HCT116 (cell line): ENCODE results near the gene GINS3. TPM values are rescaled to one million over a fixed set of nuclear protein-coding genes. Genes with fewer than 3 reads are reported as not detected.

Experiments used
- ATAC-seq: fragments of 200-7000 bp; cut with Tn5 transposase; 2 replicates; pipeline ENCODE4 v1.9.1; 2020; ENCODE audit warnings: mild to moderate bottlenecking, moderate library complexity
- BruUV-seq: library from RNA; stranded (reverse); fragments of 400-500 nt; replicated peaks from 2 replicates; lab custom pipeline; 2021; lab: Mats Ljungman, UMichigan
- CTCF ChIA-PET: fragments of 300-600 bp; sonication (Branson Sonifier 250); formaldehyde crosslinking; loops from one replicate; lab custom pipeline; 2021; ENCODE audit warnings: antibody characterized with exemption; lab: Charles Lee
- POLR2A ChIA-PET: fragments of 300-600, 350-600 bp; sonication (Branson Sonifier 250); formaldehyde crosslinking; loops from one replicate; lab custom pipeline; 2021; ENCODE audit warnings: antibody characterized with exemption; lab: Charles Lee
- RAD21 ChIA-PET, 2 experiments: fragments of 300-600 bp; sonication (Branson Sonifier 250); formaldehyde crosslinking; loops; one replicate each; lab custom pipeline; 2023; ENCODE audit warnings: low total read pairs in 2 of 2; ENCODE audit not compliant: uncharacterized antibody in 2 of 2, unreplicated experiment in 2 of 2, low non-redundant PET in 1 of 2; lab: Charles Lee
- DNase-seq: peaks from one replicate; pipeline ENCODE4 v3.0.0-alpha.2; 2010; ENCODE audit warnings: low read depth, low spot score
- H2AFZ ChIP-seq: fragments of 200-600 bp; shearing (Covaris generic), sonication (generic); 2 replicates; pipeline ENCODE4 v1.6.1; 2017; ENCODE audit warnings: low read depth, mixed run types, mixed read lengths, antibody characterized with exemption, low read length; ENCODE audit not compliant: poor library complexity, severe bottlenecking
- H3K27ac ChIP-seq: 2 replicates; pipeline ENCODE4 v1.5.1; 2012; ENCODE audit warnings: low read depth, low read length
- H3K27me3 ChIP-seq: fragments of 200-600 bp; sonication (generic); 2 replicates; pipeline ENCODE4 v1.6.1; 2016; ENCODE audit warnings: mixed run types, low read length, mixed read lengths; ENCODE audit not compliant: insufficient read depth
- H3K36me3 ChIP-seq, 2 experiments: fragments of 200-500 bp in 1 of 2; fragments of 200-600 bp in 1 of 2; sonication (Bioruptor generic) in 1 of 2; sonication (generic) in 1 of 2; 2 replicates each; pipeline versions ENCODE4 v1.5.1 to v1.6.1; 2014 to 2016; ENCODE audit warnings: low read length in 2 of 2, inconsistent platforms in 1 of 2, mixed read lengths in 1 of 2, mixed run types in 1 of 2; ENCODE audit not compliant: insufficient read depth in 2 of 2, control insufficient read depth in 1 of 2
- H3K4me1 ChIP-seq, 2 experiments: fragments of 200-600 bp in 1 of 2; sonication (generic) in 1 of 2; 2 replicates each; pipeline versions ENCODE4 v1.5.1 to v1.6.1; 2012 to 2017; ENCODE audit warnings: low read length in 2 of 2, inconsistent platforms in 1 of 2, mild to moderate bottlenecking in 1 of 2, mixed read lengths in 1 of 2, mixed run types in 1 of 2, moderate library complexity in 1 of 2; ENCODE audit not compliant: insufficient read depth in 2 of 2, control insufficient read depth in 1 of 2
- H3K4me2 ChIP-seq: fragments of 200-600 bp; sonication (generic); 2 replicates; pipeline ENCODE4 v1.6.1; 2017; ENCODE audit warnings: mixed run types, low read length, mixed read lengths
- H3K4me3 ChIP-seq, 2 experiments: fragments of 200-600 bp in 1 of 2; sonication (generic) in 1 of 2; replicated peaks in 1 of 2; 2 replicates each; pipeline ENCODE4 v1.5.1; 2011 to 2016; ENCODE audit warnings: low read length in 2 of 2, control low read depth in 1 of 2, low read depth in 1 of 2, mild to moderate bottlenecking in 1 of 2, mixed read lengths in 1 of 2, mixed run types in 1 of 2
- H3K79me2 ChIP-seq: fragments of 200-600 bp; sonication (generic); 2 replicates; pipeline ENCODE4 v1.6.1; 2017; ENCODE audit warnings: mild to moderate bottlenecking, mixed run types, low read length, moderate library complexity, mixed read lengths; ENCODE audit not compliant: insufficient read depth
- H3K9ac ChIP-seq: fragments of 200-600 bp; sonication (generic); 2 replicates; pipeline ENCODE4 v1.6.1; 2016; ENCODE audit warnings: low read length, mixed read lengths
- H3K9me2 ChIP-seq: fragments of 200-600 bp; sonication (generic), shearing (Covaris generic); 2 replicates; pipeline ENCODE4 v1.6.1; 2017; ENCODE audit warnings: mixed run types, mild to moderate bottlenecking, moderate library complexity; ENCODE audit not compliant: insufficient read depth
- H3K9me3 ChIP-seq, 2 experiments: fragments of 200-500 bp in 1 of 2; fragments of 200-600 bp in 1 of 2; sonication (Bioruptor generic) in 1 of 2; sonication (generic) in 1 of 2; 2 replicates each; pipeline ENCODE4 v1.6.1; 2014 to 2017; ENCODE audit warnings: low read length in 2 of 2, mixed read lengths in 2 of 2, inconsistent platforms in 1 of 2, low read depth in 1 of 2, mild to moderate bottlenecking in 1 of 2, mixed run types in 1 of 2, moderate library complexity in 1 of 2; ENCODE audit not compliant: control insufficient read depth in 1 of 2, insufficient read depth in 1 of 2
- H4K20me1 ChIP-seq: fragments of 200-600 bp; sonication (generic), shearing (Covaris generic); 2 replicates; pipeline ENCODE4 v1.6.1; 2017; ENCODE audit warnings: mixed run types, mild to moderate bottlenecking, moderate library complexity; ENCODE audit not compliant: insufficient read depth
- EGR1 ChIP-seq: IDR thresholded peaks from 2 replicates; pipeline ENCODE4 v1.6.1; 2012; ENCODE audit warnings: low read depth
- FOSL1 ChIP-seq: IDR thresholded peaks from 2 replicates; pipeline ENCODE4 v1.6.1; 2012; ENCODE audit warnings: low read depth
- POLR2AphosphoS5 ChIP-seq: IDR thresholded peaks from 2 replicates; pipeline ENCODE4 v1.6.1; 2011; ENCODE audit warnings: mild to moderate bottlenecking, low read depth, low read length, moderate library complexity
- RAD21 ChIP-seq: IDR thresholded peaks from 2 replicates; pipeline ENCODE4 v1.6.1; 2012; ENCODE audit warnings: low read depth, mild to moderate bottlenecking
- SIN3A ChIP-seq: IDR thresholded peaks from 2 replicates; pipeline ENCODE4 v1.6.1; 2012; ENCODE audit warnings: low read depth
- SP1 ChIP-seq: IDR thresholded peaks from 2 replicates; pipeline ENCODE4 v1.6.1; 2012; ENCODE audit warnings: low read depth
- SRF ChIP-seq: IDR thresholded peaks from 2 replicates; pipeline ENCODE4 v1.6.1; 2012; ENCODE audit warnings: low read depth
- TCF7L2 ChIP-seq: IDR thresholded peaks from 2 replicates; pipeline ENCODE4 v1.7.0; 2011; ENCODE audit warnings: borderline replicate concordance, inconsistent platforms; ENCODE audit not compliant: insufficient read depth, insufficient read length; ENCODE audit errors: extremely low read depth
- intact Hi-C: fragments of 100-400 bp; cut with micrococcal nuclease; formaldehyde crosslinking; loops from 2 replicates; pipeline ENCODE4 v1.10.0; 2022
- total RNA-seq: library from RNA; stranded (reverse); gene quantifications from one replicate; pipeline ENCODE4 v1.2.1, GENCODE V29; 2021; ENCODE audit not compliant: unreplicated experiment
- TF ChIP-seq, protein P1 (sequence below), 3 experiments: fragments of 200-600 bp in 1 of 3; sonication (generic) in 1 of 3; IDR thresholded peaks in 2 of 3; conservative IDR thresholded peaks in 1 of 3; 2 replicates each; pipeline ENCODE4 v1.5.1; 2012 to 2017; ENCODE audit warnings: low read depth in 2 of 3, low read length in 2 of 3, antibody characterized with exemption in 1 of 3, borderline replicate concordance in 1 of 3, control low read depth in 1 of 3, mild to moderate bottlenecking in 1 of 3, mixed read lengths in 1 of 3, mixed run types in 1 of 3, moderate library complexity in 1 of 3; ENCODE audit not compliant: insufficient read depth in 1 of 3

GINS3 gene
- total RNA-seq, 1 experiment from 2014 or later: 12.1 TPM

DNA sequence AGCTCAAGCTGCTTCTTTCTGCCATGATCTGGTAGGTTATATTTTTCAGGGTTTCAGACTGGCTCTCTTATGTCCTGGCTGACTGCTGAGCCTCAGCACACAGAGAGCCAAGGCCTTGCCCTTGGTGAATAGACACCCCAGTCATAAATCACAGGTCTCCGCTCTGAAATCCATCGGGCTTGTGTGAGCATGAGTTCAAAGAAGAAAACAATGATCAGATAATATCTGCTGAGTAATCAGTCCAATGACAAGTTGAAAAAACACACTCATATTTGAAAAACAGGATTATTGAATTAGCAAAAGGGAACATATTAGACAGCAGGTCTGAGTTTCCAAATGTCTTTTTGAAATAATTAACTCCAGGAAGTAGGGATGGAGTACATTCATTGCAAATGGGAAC lies 56.6 kb downstream of the GINS3 start:
- Histone ChIP-seq H3K9me2 (no peaks in the 10 kb centered on the region), H3K27ac (no peak overlapping the region), H3K79me2 (no peaks in the 10 kb centered on the region), H3K9me3 (no peaks in the 10 kb centered on the region), H3K9ac (no peak overlapping the region), H3K36me3 (no peaks in the 10 kb centered on the region), H2AFZ (no peak overlapping the region), H3K4me2 (no peak overlapping the region), H3K4me1 (peaks cover 0 to 6% of the 10 kb centered on the region in 2 experiments; a peak in 2 of 4 replicates), H3K27me3 (peaks cover 4% of the 10 kb centered on the region; the same call in 1 of the 2 replicates), H4K20me1 (no peaks in the 10 kb centered on the region), H3K4me3 (no peak overlapping the region)
- ATAC-seq (no peak), DNase-seq (no peak)
- ChIA-PET CTCF (no interaction called here), POLR2A (no interaction called here), RAD21 (no interaction called here)
- TF ChIP-seq FOSL1 (no peak), SP1 (no peak), TCF7L2 (no peak), POLR2AphosphoS5 (no peak), SRF (no peak), SIN3A (no peak), RAD21 (no peak)
- TF ChIP-seq, protein P1, sequence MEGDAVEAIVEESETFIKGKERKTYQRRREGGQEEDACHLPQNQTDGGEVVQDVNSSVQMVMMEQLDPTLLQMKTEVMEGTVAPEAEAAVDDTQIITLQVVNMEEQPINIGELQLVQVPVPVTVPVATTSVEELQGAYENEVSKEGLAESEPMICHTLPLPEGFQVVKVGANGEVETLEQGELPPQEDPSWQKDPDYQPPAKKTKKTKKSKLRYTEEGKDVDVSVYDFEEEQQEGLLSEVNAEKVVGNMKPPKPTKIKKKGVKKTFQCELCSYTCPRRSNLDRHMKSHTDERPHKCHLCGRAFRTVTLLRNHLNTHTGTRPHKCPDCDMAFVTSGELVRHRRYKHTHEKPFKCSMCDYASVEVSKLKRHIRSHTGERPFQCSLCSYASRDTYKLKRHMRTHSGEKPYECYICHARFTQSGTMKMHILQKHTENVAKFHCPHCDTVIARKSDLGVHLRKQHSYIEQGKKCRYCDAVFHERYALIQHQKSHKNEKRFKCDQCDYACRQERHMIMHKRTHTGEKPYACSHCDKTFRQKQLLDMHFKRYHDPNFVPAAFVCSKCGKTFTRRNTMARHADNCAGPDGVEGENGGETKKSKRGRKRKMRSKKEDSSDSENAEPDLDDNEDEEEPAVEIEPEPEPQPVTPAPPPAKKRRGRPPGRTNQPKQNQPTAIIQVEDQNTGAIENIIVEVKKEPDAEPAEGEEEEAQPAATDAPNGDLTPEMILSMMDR (IDR thresholded peaks at IDR 0.05 in 2 of 3, conservative IDR thresholded peaks at IDR 0.05 in 1 of 3; ENCODE audit: borderline replicate concordance in 1 of 3, insufficient read depth in 1 of 3, low read depth in 2 of 3, low read length in 2 of 3): no peak
- BruUV-seq: no TSS peak
- intact Hi-C loops: no loop called here

DNA sequence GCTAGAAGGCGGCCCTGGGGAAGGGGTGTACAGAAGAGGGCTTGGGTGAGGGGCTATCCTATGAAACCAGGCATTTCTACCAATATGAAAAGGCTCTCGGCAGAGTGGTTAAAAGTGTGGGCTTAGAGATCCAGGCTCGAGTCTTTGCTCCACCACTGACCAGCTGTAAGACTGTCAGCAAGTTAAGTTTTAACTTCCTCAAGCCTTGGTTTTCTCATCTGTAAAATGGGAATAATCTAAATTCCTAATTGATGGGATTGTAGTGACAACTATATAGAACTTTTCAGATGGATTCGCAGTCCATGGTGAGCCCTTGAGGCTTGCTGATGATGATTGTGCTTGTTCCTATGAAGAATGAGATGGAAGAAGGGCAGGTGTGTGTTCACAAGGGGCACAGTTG lies 57.0 kb downstream of the GINS3 start:
- ChIA-PET CTCF (no interaction called here), POLR2A (no interaction called here), RAD21 (no interaction called here)
- no peak overlapping the region for H3K9ac ChIP-seq
- TF ChIP-seq EGR1: no peak
- intact Hi-C loops: no loop called here
- H3K9me3 ChIP-seq: no peaks in the 10 kb centered on the region
- H3K9me2 ChIP-seq: no peaks in the 10 kb centered on the region
- no TSS peak for BruUV-seq
- no peaks in the 10 kb centered on the region for H3K36me3 ChIP-seq
- H3K27ac ChIP-seq: no peak overlapping the region
- no peaks in the 10 kb centered on the region for H4K20me1 ChIP-seq
- H3K4me3 ChIP-seq: no peak overlapping the region
- H3K4me1 ChIP-seq: peaks cover 0 to 6% of the 10 kb centered on the region in 2 experiments; a peak in 2 of 4 replicates
- ATAC-seq: no peak
- no peak overlapping the region for H3K4me2 ChIP-seq
- no peak for DNase-seq
- no peaks in the 10 kb centered on the region for H3K27me3 ChIP-seq
- H2AFZ ChIP-seq: no peak overlapping the region
- H3K79me2 ChIP-seq: no peaks in the 10 kb centered on the region
